Esophagus muscularis mucosa (tissue), 4 donors: ENCODE results near the gene STK36. TPM values are rescaled to one million over a fixed set of nuclear protein-coding genes. Genes with fewer than 3 reads are reported as not detected.
A peak's percentile ranks its signal among the peaks of the same experiment; 100 is the strongest.

Experiments
- DNase-seq: peaks from one replicate; pipeline ENCODE4 v3.0.0-alpha.2; 2017; ENCODE audit errors: extremely low spot score
- H3K27ac ChIP-seq, 4 donors: fragments of 200-600 bp; sonication (generic); replicated peaks in 1 of 4; 1 replicate in 3 of 4; 2 replicates in 1 of 4; pipeline ENCODE4 v1.5.1; 2016 to 2019; ENCODE audit warnings: mild to moderate bottlenecking in 1 of 4
- H3K27me3 ChIP-seq, 4 donors: fragments of 200-600 bp; sonication (generic); one replicate each; pipeline versions ENCODE4 v1.5.1 to v1.6.0; 2016 to 2019
- H3K36me3 ChIP-seq, 4 donors: fragments of 200-600 bp; sonication (generic); one replicate each; pipeline ENCODE4 v1.5.1; 2016 to 2019
- H3K4me1 ChIP-seq, 4 donors: fragments of 200-600 bp; sonication (generic); one replicate each; pipeline ENCODE4 v1.5.1; 2016 to 2019
- H3K4me3 ChIP-seq, 4 donors: fragments of 200-600 bp; sonication (generic); 1 replicate in 2 of 4; 2 replicates in 2 of 4; pipeline ENCODE4 v1.5.1; 2016 to 2019; ENCODE audit warnings: mild to moderate bottlenecking in 4 of 4, moderate library complexity in 1 of 4
- H3K9me3 ChIP-seq, 4 donors: fragments of 200-600 bp; sonication (generic); 1 replicate in 3 of 4; 2 replicates in 1 of 4; pipeline ENCODE4 v1.5.1; 2016 to 2019
- CTCF ChIP-seq, 3 experiments: fragments of 200-600 bp in 2 of 3; fragments of 450-650 bp in 1 of 3; sonication (generic) in 2 of 3; IDR thresholded peaks; one replicate each; pipeline ENCODE4 v1.5.1; 2017 to 2019; ENCODE audit warnings: antibody characterized with exemption in 3 of 3, mild to moderate bottlenecking in 2 of 3, moderate library complexity in 1 of 3
- EP300 ChIP-seq: sonication (generic); formaldehyde crosslinking; IDR thresholded peaks from one replicate; pipeline ENCODE4 v1.6.1; 2017; ENCODE audit warnings: antibody characterized with exemption
- POLR2A ChIP-seq: fragments of 450-650 bp; IDR thresholded peaks from one replicate; pipeline ENCODE4 v1.6.1; 2017; ENCODE audit warnings: antibody characterized with exemption, moderate library complexity, mild to moderate bottlenecking, low read depth
- POLR2AphosphoS5 ChIP-seq, 2 donors: sonication (generic); formaldehyde crosslinking; IDR thresholded peaks; one replicate each; pipeline ENCODE4 v1.6.1; 2017; ENCODE audit warnings: antibody characterized with exemption in 2 of 2
- WGBS: methylation state at CpG from one replicate; pipeline ENCODE4 v1.1.5; 2018; 5-methylcytosine and 5-hydroxymethylcytosine counted together
- intact Hi-C: fragments of 100-400 bp; cut with DNase I; formaldehyde crosslinking; loops from one replicate; pipeline ENCODE4 v1.15.1; 2023
- total RNA-seq, 4 donors: library from RNA; depleted of rRNA; stranded (reverse); fragments of >200 nt; gene quantifications; one replicate each; pipeline versions ENCODE4 v1.1.0 to v1.2.1, GENCODE V29; 2016

The STK36 gene
- total RNA-seq, 4 donors from 2014 or later = 12.1 to 19.1 (median 14.8) TPM

- Histone ChIP-seq H3K36me3 (no peaks in the 10 kb centered on the region), H3K27me3 (no peaks in the 10 kb centered on the region), H3K4me1 (peaks cover 4 to 37% (median 21%) of the 10 kb centered on the region in 4 donors), H3K9me3 (no peaks in the 10 kb centered on the region), H3K4me3 (peak overlapping the region; percentile 83 to 95 (median 86)), H3K27ac (peak overlapping the region; percentile 92 to 97 (median 94))
- DNase-seq = no peak
- 7% methylated on average over 5 of the region's 5 CpGs for WGBS
- TF ChIP-seq EP300 (no peak), POLR2A (no peak), CTCF (IDR thresholded peaks at IDR 0.05) (no peak), POLR2AphosphoS5 (IDR thresholded peaks at IDR 0.05) (no peak)
- intact Hi-C loops = loop anchor here (5.0 kb wide), 1 partner anchor 136 kb away; no protein-coding TSS in a partner anchor
Observed at GRCh38 chr2:218711550-218711929, 39.7 kb downstream of the STK36 start.

GRCh38 chr2:218713922-218714321 is 42.0 kb downstream of the STK36 start:
- no peak overlapping the region for H3K27ac ChIP-seq
- 92% methylated on average over 2 of the region's 2 CpGs for WGBS
- H3K36me3 ChIP-seq = no peaks in the 10 kb centered on the region
- no peaks in the 10 kb centered on the region for H3K9me3 ChIP-seq
- H3K27me3 ChIP-seq = no peaks in the 10 kb centered on the region
- H3K4me1 ChIP-seq = peaks cover 6 to 46% (median 26%) of the 10 kb centered on the region in 4 donors
- intact Hi-C loops = loop anchor here (5.0 kb wide), 1 partner anchor 133 kb away; no protein-coding TSS in a partner anchor
- no peak for DNase-seq
- no peak overlapping the region for H3K4me3 ChIP-seq
- TF ChIP-seq POLR2AphosphoS5 (IDR thresholded peaks at IDR 0.05) (no peak), POLR2A (no peak), EP300 (no peak)

GRCh38 chr2:218716070-218716469 is 44.2 kb downstream of the STK36 start:
- Histone ChIP-seq H3K36me3 (no peaks in the 10 kb centered on the region), H3K4me3 (no peak overlapping the region), H3K27me3 (no peaks in the 10 kb centered on the region), H3K27ac (no peak overlapping the region), H3K4me1 (peaks cover 2 to 39% (median 21%) of the 10 kb centered on the region in 4 donors), H3K9me3 (no peaks in the 10 kb centered on the region)
- no peak for DNase-seq
- no peak for TF ChIP-seq POLR2A
- no peak for TF ChIP-seq CTCF (IDR thresholded peaks at IDR 0.05)
- TF ChIP-seq POLR2AphosphoS5 (IDR thresholded peaks at IDR 0.05) = no peak
- TF ChIP-seq EP300 = no peak
- 60% methylated on average over 4 of the region's 4 CpGs for WGBS
- intact Hi-C loops = no loop called here

- 77% methylated on average over 3 of the region's 3 CpGs for WGBS
- H3K27ac ChIP-seq = no peak overlapping the region
Observed at GRCh38 chr2:218717262-218717661, 45.4 kb downstream of the STK36 start.

GRCh38 chr2:218718058-218718457 is 46.2 kb downstream of the STK36 start:
- no peak for DNase-seq
- Histone ChIP-seq H3K4me3 (no peak overlapping the region), H3K36me3 (no peaks in the 10 kb centered on the region), H3K9me3 (no peaks in the 10 kb centered on the region), H3K4me1 (peaks cover 2 to 26% (median 13%) of the 10 kb centered on the region in 4 donors), H3K27ac (no peak overlapping the region), H3K27me3 (no peaks in the 10 kb centered on the region)
- WGBS = 95% methylated on average over 7 of the region's 7 CpGs
- TF ChIP-seq POLR2A (no peak), EP300 (no peak), CTCF (IDR thresholded peaks at IDR 0.05) (no peak), POLR2AphosphoS5 (IDR thresholded peaks at IDR 0.05) (no peak)
- intact Hi-C loops = no loop called here

More at GRCh38 chr2:218717262-218717661, 45.4 kb downstream of the STK36 start:
- TF ChIP-seq POLR2AphosphoS5 (IDR thresholded peaks at IDR 0.05) (no peak), CTCF (IDR thresholded peaks at IDR 0.05) (no peak), EP300 (no peak), POLR2A (no peak)
- intact Hi-C loops = no loop called here
- no peak for DNase-seq
- Histone ChIP-seq H3K9me3 (no peaks in the 10 kb centered on the region), H3K36me3 (no peaks in the 10 kb centered on the region), H3K27me3 (no peaks in the 10 kb centered on the region), H3K4me3 (no peak overlapping the region), H3K4me1 (peaks cover 2 to 27% (median 13%) of the 10 kb centered on the region in 4 donors)
